SU-DHL-6 (cell line): ENCODE data around the gene BBS1.

Experiments used
- CTCF ChIP-seq: fragments of 200-600 bp; sonication (generic); IDR thresholded peaks from one replicate; pipeline ENCODE4 v1.5.1; 2017; ENCODE audit warnings: antibody characterized with exemption, mild to moderate bottlenecking, low read length, moderate library complexity; ENCODE audit not compliant: insufficient read depth, poor library complexity, severe bottlenecking
- EZH2phosphoT487 ChIP-seq: fragments of 200-600 bp; sonication (generic), shearing (Covaris generic); conservative IDR thresholded peaks from 2 replicates; pipeline ENCODE4 v1.6.1; 2018; ENCODE audit warnings: mild to moderate bottlenecking, antibody characterized with exemption, low read length, moderate library complexity, mixed read lengths

GRCh38 chr11:66543263-66544107 lies 33.0 kb downstream of the BBS1 start:
- TF ChIP-seq CTCF (peak; percentile 49), EZH2phosphoT487 (no peak)
